Coronary artery (tissue), 2 donors: Measurements from ENCODE around the gene VMAC.

Experiments used
- DNase-seq: peaks from one replicate; pipeline ENCODE4 v3.0.0-alpha.2; 2017; ENCODE audit warnings: low spot score
- H3K27ac ChIP-seq, 2 donors: fragments of 200-600 bp; sonication (generic); one replicate each; pipeline ENCODE4 v1.5.1; 2016 to 2019
- H3K4me3 ChIP-seq: fragments of 200-600 bp; sonication (generic); 2 replicates; pipeline ENCODE4 v1.5.1; 2016; ENCODE audit warnings: mild to moderate bottlenecking, moderate library complexity
- CTCF ChIP-seq: fragments of 200-600 bp; sonication (generic); IDR thresholded peaks from one replicate; pipeline ENCODE4 v1.5.1; 2019; ENCODE audit warnings: antibody characterized with exemption

Gene VMAC

GRCh38 chr19:5900976-5901375 is 3.7 kb upstream of the VMAC start:
- DNase-seq: no peak
- Histone ChIP-seq H3K27ac (no peak overlapping the region), H3K4me3 (no peak overlapping the region)
- no peak for TF ChIP-seq CTCF

GRCh38 chr19:5903056-5903623 is 1.5 kb upstream of the VMAC start:
- Histone ChIP-seq H3K4me3 (peak overlapping the region; percentile 94), H3K27ac (peak overlapping the region; percentile 91 to 94)
- TF ChIP-seq CTCF: no peak
- no peak for DNase-seq

- H3K27ac ChIP-seq: peak within 1 kb of the TSS; percentile 91 to 94
- DNase-seq: peak; percentile 100
- H3K4me3 ChIP-seq: peak within 1 kb of the TSS; percentile 94
- TF ChIP-seq CTCF: no peak
These were observed 884 bp upstream of the VMAC start, which contains the start of gene NDUFA11 for GRCh38 chr19:5903624-5904351. Gene NDUFA11, minus strand, starts transcription at chr19:5903790. Its CDS starts 82 bp downstream, at chr19:5903708.

- TF ChIP-seq CTCF: no peak
- Histone ChIP-seq H3K27ac (peak overlapping the region; percentile 6 to 94), H3K4me3 (peak overlapping the region; percentile 94)
- no peak for DNase-seq
These were observed 574 bp downstream of the VMAC start for GRCh38 chr19:5905114-5905778.

GRCh38 chr19:5907241-5907640 is 2.6 kb downstream of the VMAC start:
- Histone ChIP-seq H3K27ac (no peak overlapping the region), H3K4me3 (no peak overlapping the region)
- no peak for DNase-seq
- TF ChIP-seq CTCF: no peak

- TF ChIP-seq CTCF: no peak
- Histone ChIP-seq H3K4me3 (no peak overlapping the region), H3K27ac (no peak overlapping the region)
- no peak for DNase-seq
These were observed 4.2 kb downstream of the VMAC start for GRCh38 chr19:5908773-5909442.
